Duodenal mucosa (tissue), 2 donors: ENCODE measurements around the gene TMED6.
"Not testable (repeated sequence)": the region's sequence is repeated elsewhere in the genome, so short reads cannot be mapped to it uniquely, and the experiment has no call there.

Source experiments
- H3K27ac ChIP-seq: one replicate; pipeline ENCODE4 v1.7.0; 2013; ENCODE audit warnings: low read depth, low read length
- H3K27me3 ChIP-seq, 2 donors: one replicate each; pipeline ENCODE4 v1.7.0; 2013; ENCODE audit warnings: low read length in 2 of 2, control low read depth in 1 of 2; ENCODE audit not compliant: insufficient read depth in 2 of 2, control insufficient read depth in 1 of 2
- H3K36me3 ChIP-seq, 2 donors: one replicate each; pipeline ENCODE4 v1.7.0; 2013; ENCODE audit warnings: low read length in 2 of 2, control low read depth in 1 of 2; ENCODE audit not compliant: insufficient read depth in 2 of 2, control insufficient read depth in 1 of 2
- H3K4me1 ChIP-seq, 2 donors: one replicate each; pipeline ENCODE4 v1.7.0; 2013; ENCODE audit warnings: low read length in 2 of 2, control low read depth in 1 of 2; ENCODE audit not compliant: insufficient read depth in 2 of 2, control insufficient read depth in 1 of 2
- H3K4me3 ChIP-seq, 2 donors: one replicate each; pipeline ENCODE4 v1.7.0; 2013; ENCODE audit warnings: low read length in 2 of 2, low read depth in 1 of 2
- H3K9ac ChIP-seq, 2 donors: one replicate each; pipeline ENCODE4 v1.7.0; 2013; ENCODE audit warnings: low read length in 2 of 2, low read depth in 1 of 2
- H3K9me3 ChIP-seq, 2 donors: one replicate each; pipeline ENCODE4 v1.7.0; 2013; ENCODE audit warnings: low read length in 2 of 2, control low read depth in 1 of 2; ENCODE audit not compliant: control insufficient read depth in 1 of 2

Gene TMED6

GRCh38 chr16:69364088-69364487 is 12.5 kb upstream of the TMED6 start:
- Histone ChIP-seq H3K4me3 (no peak overlapping the region), H3K27me3 (no peaks in the 10 kb centered on the region), H3K27ac (no peak overlapping the region), H3K9ac (no peak overlapping the region), H3K4me1 (no peaks in the 10 kb centered on the region), H3K36me3 (peaks cover 36 to 80% of the 10 kb centered on the region in 2 donors), H3K9me3 (no peaks in the 10 kb centered on the region)

GRCh38 chr16:69363281-69363717 is 11.7 kb upstream of the TMED6 start:
- no peaks in the 10 kb centered on the region for H3K9me3 ChIP-seq
- no peaks in the 10 kb centered on the region for H3K27me3 ChIP-seq
- no peak overlapping the region for H3K27ac ChIP-seq
- H3K9ac ChIP-seq, result no peak overlapping the region
- H3K36me3 ChIP-seq, result peaks cover 34 to 73% of the 10 kb centered on the region in 2 donors
- no peaks in the 10 kb centered on the region for H3K4me1 ChIP-seq
- H3K4me3 ChIP-seq, result no peak overlapping the region

- not testable (repeated sequence) for H3K27me3 ChIP-seq, H3K4me3 ChIP-seq, H3K9ac ChIP-seq, H3K4me1 ChIP-seq, H3K9me3 ChIP-seq, H3K27ac ChIP-seq
- H3K36me3 ChIP-seq, result peaks cover 11 to 63% of the 10 kb centered on the region in 2 donors
These were observed 8.5 kb upstream of the TMED6 start for GRCh38 chr16:69360070-69360469.

DNA sequence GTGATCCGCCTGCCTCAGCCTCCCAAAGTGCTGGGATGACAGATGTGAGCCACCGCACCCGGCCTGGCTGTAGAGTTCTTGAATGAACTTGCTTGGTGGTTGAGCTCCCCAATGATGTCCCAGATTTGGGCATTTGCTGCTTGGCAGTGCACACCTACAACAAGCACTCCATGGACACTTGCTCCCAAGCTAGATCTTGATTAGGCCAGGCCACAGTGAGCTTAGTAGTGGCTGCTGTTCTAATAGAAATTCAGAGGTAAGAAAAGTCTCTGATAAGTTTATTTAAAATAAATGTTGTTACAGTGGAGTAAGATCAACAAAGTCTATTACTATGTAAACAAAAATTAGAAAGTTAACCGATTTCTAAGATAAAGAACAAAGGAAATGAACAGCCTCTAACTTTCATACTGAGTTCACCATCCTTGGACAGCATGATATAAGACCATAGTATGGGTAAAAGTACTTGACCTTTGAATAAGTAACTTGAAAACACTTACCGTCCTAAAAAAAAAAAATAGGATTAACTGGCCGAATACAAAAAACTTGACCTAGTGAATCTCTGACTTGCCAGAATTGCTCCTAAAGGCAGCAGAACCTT is 951 bp downstream of the TMED6 start:
- Histone ChIP-seq H3K4me3 (peak overlapping the region; percentile 53 to 58), H3K9me3 (no peaks in the 10 kb centered on the region), H3K27ac (no peak overlapping the region), H3K9ac (peak overlapping the region in 1 of 2 donors; percentile 58), H3K4me1 (peaks cover 4% of the 10 kb centered on the region in 2 donors), H3K36me3 (peaks cover 0 to 24% of the 10 kb centered on the region in 2 donors), H3K27me3 (no peaks in the 10 kb centered on the region)

- H3K27me3 ChIP-seq, result no peaks in the 10 kb centered on the region
- H3K36me3 ChIP-seq, result peaks cover 0 to 15% of the 10 kb centered on the region in 2 donors
- peaks cover 4% of the 10 kb centered on the region in 2 donors for H3K4me1 ChIP-seq
- H3K4me3 ChIP-seq, result no peak overlapping the region
- no peak overlapping the region for H3K27ac ChIP-seq
- no peaks in the 10 kb centered on the region for H3K9me3 ChIP-seq
- H3K9ac ChIP-seq, result no peak overlapping the region
These were observed 2.0 kb downstream of the TMED6 start for GRCh38 chr16:69349536-69349935.

DNA sequence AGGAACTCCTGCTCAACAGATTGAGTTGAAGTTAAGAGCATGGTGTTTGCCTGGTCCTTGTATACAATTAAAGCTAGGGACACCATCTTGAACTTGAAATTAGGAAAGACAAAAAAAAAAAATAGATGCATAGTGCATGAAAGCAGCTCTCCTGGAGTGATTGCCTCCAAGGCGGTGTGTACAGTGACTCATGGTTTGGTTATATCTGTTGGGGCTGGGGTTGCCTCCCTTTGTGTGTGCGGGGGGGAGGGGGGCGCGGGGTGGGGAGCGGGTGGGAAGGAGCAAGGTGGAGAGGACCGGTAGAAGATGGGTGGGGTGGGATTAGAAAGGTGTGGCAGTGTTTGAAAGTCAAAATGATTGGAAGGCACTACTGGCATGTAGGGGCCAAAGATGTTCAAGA is 3.4 kb downstream of the TMED6 start:
- H3K9me3 ChIP-seq, result no peaks in the 10 kb centered on the region
- no peak overlapping the region for H3K9ac ChIP-seq
- H3K4me3 ChIP-seq, result no peak overlapping the region
- no peak overlapping the region for H3K27ac ChIP-seq
- peaks cover 4% of the 10 kb centered on the region in 2 donors for H3K4me1 ChIP-seq
- H3K27me3 ChIP-seq, result no peaks in the 10 kb centered on the region
- H3K36me3 ChIP-seq, result peaks cover 2 to 18% of the 10 kb centered on the region in 2 donors

- Histone ChIP-seq H3K36me3 (peaks cover 5 to 24% of the 10 kb centered on the region in 2 donors), H3K9me3 (no peaks in the 10 kb centered on the region), H3K4me3 (no peak overlapping the region), H3K4me1 (no peaks in the 10 kb centered on the region), H3K9ac (no peak overlapping the region), H3K27me3 (no peaks in the 10 kb centered on the region), H3K27ac (no peak overlapping the region)
These were observed 4.9 kb downstream of the TMED6 start for GRCh38 chr16:69346683-69347082.

GRCh38 chr16:69345923-69346322 is 5.7 kb downstream of the TMED6 start:
- no peak overlapping the region for H3K9ac ChIP-seq
- no peaks in the 10 kb centered on the region for H3K27me3 ChIP-seq
- H3K4me3 ChIP-seq, result no peak overlapping the region
- peaks cover 4% of the 10 kb centered on the region in 2 donors for H3K4me1 ChIP-seq
- H3K27ac ChIP-seq, result no peak overlapping the region
- H3K36me3 ChIP-seq, result peaks cover 11 to 31% of the 10 kb centered on the region in 2 donors
- H3K9me3 ChIP-seq, result no peaks in the 10 kb centered on the region

DNA sequence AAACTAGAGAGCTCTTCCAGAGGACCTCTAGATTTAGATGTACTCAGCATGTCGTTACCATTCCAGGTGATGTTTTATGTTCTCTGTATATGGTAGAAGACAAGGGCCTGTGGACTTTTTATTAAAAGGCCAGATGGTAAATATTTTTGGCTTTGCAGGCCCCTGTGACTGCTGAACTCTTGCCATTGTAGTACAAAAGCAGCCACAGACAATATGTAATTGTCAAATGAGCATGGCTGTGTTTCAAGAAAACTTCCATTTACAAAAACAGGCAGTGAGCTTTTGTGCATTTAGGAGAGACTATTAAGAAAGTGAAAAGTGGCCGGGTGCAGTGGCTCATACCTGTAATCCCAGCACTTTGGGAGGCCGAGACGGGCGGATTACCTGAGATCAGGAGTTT is 7.4 kb downstream of the TMED6 start:
- Histone ChIP-seq H3K9ac (no peak overlapping the region), H3K27me3 (no peaks in the 10 kb centered on the region), H3K36me3 (peaks cover 11 to 26% of the 10 kb centered on the region in 2 donors), H3K4me3 (no peak overlapping the region), H3K27ac (no peak overlapping the region), H3K9me3 (no peaks in the 10 kb centered on the region), H3K4me1 (peaks cover 12 to 13% of the 10 kb centered on the region in 2 donors)

- Histone ChIP-seq H3K36me3 (peaks cover 21 to 40% of the 10 kb centered on the region in 2 donors), H3K4me1 (peaks cover 21 to 23% of the 10 kb centered on the region in 2 donors), H3K27ac (peak overlapping the region; percentile 65), H3K4me3 (peak overlapping the region; percentile 95 to 98), H3K9me3 (no peaks in the 10 kb centered on the region), H3K9ac (peak overlapping the region; percentile 76 to 86), H3K27me3 (no peaks in the 10 kb centered on the region)
These were observed 11.4 kb downstream of the TMED6 start for GRCh38 chr16:69340095-69340644.
